Measurements from ENCODE around the gene NFATC2IP. TPM values are rescaled to one million over a fixed set of nuclear protein-coding genes. Genes with fewer than 3 reads are reported as not detected.
A peak's percentile ranks its signal among the peaks of the same experiment; 100 is the strongest.
"Not testable (repeated sequence)": the region's sequence is repeated elsewhere in the genome, so short reads cannot be mapped to it uniquely, and the experiment has no call there.

Gene NFATC2IP
- polyA plus RNA-seq, 1 donor: 58.8 TPM

- no peak for DNase-seq
- Histone ChIP-seq H3K9me3 (ENCODE audit: control insufficient read depth, low read depth, low read length) (no peaks in the 10 kb centered on the region), H3K4me3 (ENCODE audit: low read length) (no peak overlapping the region), H3K27me3 (ENCODE audit: control insufficient read depth, insufficient read depth, low read length) (no peaks in the 10 kb centered on the region), H3K27ac (ENCODE audit: low read length) (no peak overlapping the region), H3K4me1 (ENCODE audit: control insufficient read depth, insufficient read depth, low read length) (no peaks in the 10 kb centered on the region), H3K36me3 (ENCODE audit: control insufficient read depth, insufficient read depth, low read length) (peaks cover 29% of the 10 kb centered on the region)
- WGBS (ENCODE audit: insufficient coverage, low lambda C conversion rate): no CpG with 5 or more reads among the region's 4 CpGs
Observed at GRCh38 chr16:28967156-28967555, 16.4 kb downstream of the NFATC2IP start.

- no CpG with 5 or more reads among the region's 2 CpGs for WGBS (ENCODE audit: insufficient coverage, low lambda C conversion rate)
Observed at GRCh38 chr16:28969696-28970095, 19.0 kb downstream of the NFATC2IP start.

GRCh38 chr16:28974007-28974436 lies 23.3 kb downstream of the NFATC2IP start:
- WGBS (ENCODE audit: insufficient coverage, low lambda C conversion rate): no CpG with 5 or more reads among the region's 17 CpGs

More at GRCh38 chr16:28969696-28970095, 19.0 kb downstream of the NFATC2IP start:
- H3K27me3 ChIP-seq (ENCODE audit: control insufficient read depth, insufficient read depth, low read length); H3K4me1 ChIP-seq (ENCODE audit: control insufficient read depth, insufficient read depth, low read length); H3K27ac ChIP-seq (ENCODE audit: low read length); H3K4me3 ChIP-seq (ENCODE audit: low read length); H3K36me3 ChIP-seq (ENCODE audit: control insufficient read depth, insufficient read depth, low read length); DNase-seq; H3K9me3 ChIP-seq (ENCODE audit: control insufficient read depth, low read depth, low read length): not testable (repeated sequence)

GRCh38 chr16:28974437-28975157 lies 23.9 kb downstream of the NFATC2IP start, which contains the start of gene SPNS1:
Gene SPNS1 (plus strand): TSS chr16:28974778. CDS start chr16:28975152, 374 bp downstream.
- no CpG with 5 or more reads among the region's 60 CpGs for WGBS (ENCODE audit: insufficient coverage, low lambda C conversion rate)
- H3K36me3 ChIP-seq (ENCODE audit: control insufficient read depth, insufficient read depth, low read length): peaks cover 18% of the 10 kb centered on the region
- peak; percentile 96 to 97 for DNase-seq
- H3K4me1 ChIP-seq (ENCODE audit: control insufficient read depth, insufficient read depth, low read length): peaks cover 12% of the 10 kb centered on the region
- no peaks in the 10 kb centered on the region for H3K27me3 ChIP-seq (ENCODE audit: control insufficient read depth, insufficient read depth, low read length)
- H3K27ac ChIP-seq (ENCODE audit: low read length): peak within 1 kb of the TSS; percentile 96
- peak within 1 kb of the TSS; percentile 83 for H3K4me3 ChIP-seq (ENCODE audit: low read length)
- no peaks in the 10 kb centered on the region for H3K9me3 ChIP-seq (ENCODE audit: control insufficient read depth, low read depth, low read length)

More at GRCh38 chr16:28974007-28974436, 23.3 kb downstream of the NFATC2IP start:
- H3K27ac ChIP-seq (ENCODE audit: low read length): peak overlapping the region; percentile 96
- H3K4me3 ChIP-seq (ENCODE audit: low read length): peak overlapping the region; percentile 83
- H3K36me3 ChIP-seq (ENCODE audit: control insufficient read depth, insufficient read depth, low read length): peaks cover 13% of the 10 kb centered on the region
- no peaks in the 10 kb centered on the region for H3K9me3 ChIP-seq (ENCODE audit: control insufficient read depth, low read depth, low read length)
- peak; percentile 46 to 67 for DNase-seq
- H3K27me3 ChIP-seq (ENCODE audit: control insufficient read depth, insufficient read depth, low read length): no peaks in the 10 kb centered on the region
- peaks cover 12% of the 10 kb centered on the region for H3K4me1 ChIP-seq (ENCODE audit: control insufficient read depth, insufficient read depth, low read length)

- peaks cover 19% of the 10 kb centered on the region for H3K36me3 ChIP-seq (ENCODE audit: control insufficient read depth, insufficient read depth, low read length)
- peaks cover 12% of the 10 kb centered on the region for H3K4me1 ChIP-seq (ENCODE audit: control insufficient read depth, insufficient read depth, low read length)
- no peaks in the 10 kb centered on the region for H3K9me3 ChIP-seq (ENCODE audit: control insufficient read depth, low read depth, low read length)
- H3K4me3 ChIP-seq (ENCODE audit: low read length): peak overlapping the region; percentile 83
- no peaks in the 10 kb centered on the region for H3K27me3 ChIP-seq (ENCODE audit: control insufficient read depth, insufficient read depth, low read length)
- DNase-seq: no peak
- WGBS (ENCODE audit: insufficient coverage, low lambda C conversion rate): no CpG with 5 or more reads among the region's 30 CpGs
- peak overlapping the region; percentile 15 for H3K27ac ChIP-seq (ENCODE audit: low read length)
Observed at GRCh38 chr16:28975158-28975599, 24.4 kb downstream of the NFATC2IP start.

- H3K27me3 ChIP-seq (ENCODE audit: control insufficient read depth, insufficient read depth, low read length): no peaks in the 10 kb centered on the region
- DNase-seq: peak in 1 of 2 donors; percentile 15
- peaks cover 6% of the 10 kb centered on the region for H3K9me3 ChIP-seq (ENCODE audit: control insufficient read depth, low read depth, low read length)
- no peak overlapping the region for H3K27ac ChIP-seq (ENCODE audit: low read length)
- peaks cover 12% of the 10 kb centered on the region for H3K4me1 ChIP-seq (ENCODE audit: control insufficient read depth, insufficient read depth, low read length)
- no peak overlapping the region for H3K4me3 ChIP-seq (ENCODE audit: low read length)
- 86% methylated on average over 1 of the region's 11 CpGs for WGBS (ENCODE audit: insufficient coverage, low lambda C conversion rate)
- H3K36me3 ChIP-seq (ENCODE audit: control insufficient read depth, insufficient read depth, low read length): peaks cover 44% of the 10 kb centered on the region
Observed at GRCh38 chr16:28977703-28978662, 27.2 kb downstream of the NFATC2IP start.

- H3K36me3 ChIP-seq (ENCODE audit: control insufficient read depth, insufficient read depth, low read length): peaks cover 62% of the 10 kb centered on the region
- H3K27me3 ChIP-seq (ENCODE audit: control insufficient read depth, insufficient read depth, low read length); H3K27ac ChIP-seq (ENCODE audit: low read length); DNase-seq; H3K9me3 ChIP-seq (ENCODE audit: control insufficient read depth, low read depth, low read length); H3K4me1 ChIP-seq (ENCODE audit: control insufficient read depth, insufficient read depth, low read length); H3K4me3 ChIP-seq (ENCODE audit: low read length): not testable (repeated sequence)
- WGBS (ENCODE audit: insufficient coverage, low lambda C conversion rate): no CpG with 5 or more reads among the region's 7 CpGs
Observed at GRCh38 chr16:28980330-28980729, 29.6 kb downstream of the NFATC2IP start.

GRCh38 chr16:28980929-28981328 lies 30.2 kb downstream of the NFATC2IP start:
- H3K27me3 ChIP-seq (ENCODE audit: control insufficient read depth, insufficient read depth, low read length): no peaks in the 10 kb centered on the region
- peaks cover 10% of the 10 kb centered on the region for H3K9me3 ChIP-seq (ENCODE audit: control insufficient read depth, low read depth, low read length)
- no peaks in the 10 kb centered on the region for H3K4me1 ChIP-seq (ENCODE audit: control insufficient read depth, insufficient read depth, low read length)
- H3K27ac ChIP-seq (ENCODE audit: low read length): no peak overlapping the region
- WGBS (ENCODE audit: insufficient coverage, low lambda C conversion rate): no CpG with 5 or more reads among the region's 7 CpGs
- no peak overlapping the region for H3K4me3 ChIP-seq (ENCODE audit: low read length)
- peaks cover 67% of the 10 kb centered on the region for H3K36me3 ChIP-seq (ENCODE audit: control insufficient read depth, insufficient read depth, low read length)
- no peak for DNase-seq

GRCh38 chr16:28981517-28981916 lies 30.8 kb downstream of the NFATC2IP start:
- H3K9me3 ChIP-seq (ENCODE audit: control insufficient read depth, low read depth, low read length): peaks cover 14% of the 10 kb centered on the region
- DNase-seq: no peak
- peaks cover 72% of the 10 kb centered on the region for H3K36me3 ChIP-seq (ENCODE audit: control insufficient read depth, insufficient read depth, low read length)
- WGBS (ENCODE audit: insufficient coverage, low lambda C conversion rate): no CpG with 5 or more reads among the region's 12 CpGs
- no peak overlapping the region for H3K4me3 ChIP-seq (ENCODE audit: low read length)
- no peaks in the 10 kb centered on the region for H3K4me1 ChIP-seq (ENCODE audit: control insufficient read depth, insufficient read depth, low read length)
- no peak overlapping the region for H3K27ac ChIP-seq (ENCODE audit: low read length)
- no peaks in the 10 kb centered on the region for H3K27me3 ChIP-seq (ENCODE audit: control insufficient read depth, insufficient read depth, low read length)

GRCh38 chr16:28982418-28982817 lies 31.7 kb downstream of the NFATC2IP start:
- Histone ChIP-seq H3K27ac (ENCODE audit: low read length) (no peak overlapping the region), H3K27me3 (ENCODE audit: control insufficient read depth, insufficient read depth, low read length) (no peaks in the 10 kb centered on the region), H3K4me1 (ENCODE audit: control insufficient read depth, insufficient read depth, low read length) (no peaks in the 10 kb centered on the region), H3K36me3 (ENCODE audit: control insufficient read depth, insufficient read depth, low read length) (peaks cover 80% of the 10 kb centered on the region), H3K4me3 (ENCODE audit: low read length) (no peak overlapping the region), H3K9me3 (ENCODE audit: control insufficient read depth, low read depth, low read length) (peaks cover 19% of the 10 kb centered on the region)
- no peak for DNase-seq
- no CpG with 5 or more reads among the region's 10 CpGs for WGBS (ENCODE audit: insufficient coverage, low lambda C conversion rate)
